K562 (cell line): ENCODE data around the gene NTRK2. TPM values are rescaled to one million over a fixed set of nuclear protein-coding genes. Genes with fewer than 3 reads are reported as not detected.

Experiments
- ATAC-seq: fragments of 200-7000 bp; cut with Tn5 transposase; 3 replicates; pipeline ENCODE4 v1.9.1; 2020; ENCODE audit warnings: moderate library complexity
- BruUV-seq: library from RNA; stranded (reverse); fragments of 400-500 nt; replicated peaks from 2 replicates; lab custom pipeline; 2021; lab: Mats Ljungman, UMichigan
- CTCF ChIA-PET: fragments of 300-600 bp; formaldehyde crosslinking; extraction: SDS; loops from one replicate; lab custom pipeline; 2021; ENCODE audit warnings: low intra/inter-chr PET ratio; lab: Yijun Ruan, JAX
- POLR2A ChIA-PET: fragments of 300-600, 350-650 bp; sonication (Branson Sonifier 250); formaldehyde crosslinking; extraction: SDS; loops from one replicate; lab custom pipeline; 2021; ENCODE audit warnings: antibody characterized with exemption, inconsistent platforms; lab: Yijun Ruan, JAX
- DNase-seq, 4 experiments: peaks; one replicate each; pipeline versions ENCODE4 v3.0.0 to v3.0.0-alpha.2; 2011 to 2018; ENCODE audit warnings: low spot score in 3 of 4, mixed read lengths in 3 of 4; ENCODE audit errors: extremely low read depth in 1 of 4
- FAIRE-seq: peaks from 2 replicates; lab custom pipeline; 2011; peaks lifted over from hg19 to GRCh38; lab: Jason Lieb, UNC
- H2AFZ ChIP-seq: 2 replicates; pipeline ENCODE4 v1.6.0; 2011; ENCODE audit warnings: low read depth, low read length, control low read depth, inconsistent platforms
- H3K27ac ChIP-seq: fragments of 200-600 bp; 3 replicates; pipeline ENCODE4 v1.8.0; 2011; ENCODE audit warnings: low read depth, mild to moderate bottlenecking, control low read depth, inconsistent platforms, low read length, moderate library complexity, mixed read lengths; ENCODE audit errors: extremely low read depth
- H3K27me3 ChIP-seq, 2 experiments: fragments of 300-600 bp in 1 of 2; 2 replicates in 1 of 2; 3 replicates in 1 of 2; pipeline versions ENCODE4 v1.6.0 to v1.8.0; 2011; ENCODE audit warnings: inconsistent platforms in 2 of 2, low read length in 2 of 2, mild to moderate bottlenecking in 1 of 2, mixed read lengths in 1 of 2, moderate library complexity in 1 of 2; ENCODE audit not compliant: control insufficient read depth in 2 of 2, insufficient read depth in 2 of 2
- H3K36me3 ChIP-seq: fragments of 300-600 bp; 3 replicates; pipeline ENCODE4 v1.8.0; 2011; ENCODE audit warnings: mild to moderate bottlenecking, low read length, inconsistent platforms; ENCODE audit not compliant: control insufficient read depth, insufficient read depth
- H3K4me1 ChIP-seq, 2 experiments: fragments of 200-600 bp in 1 of 2; replicated peaks in 1 of 2; 2 replicates in 1 of 2; 3 replicates in 1 of 2; pipeline versions ENCODE4 v1.5.1 to v1.8.0; 2011; ENCODE audit warnings: inconsistent platforms in 2 of 2, low read length in 2 of 2, mild to moderate bottlenecking in 1 of 2, mixed read lengths in 1 of 2, moderate library complexity in 1 of 2; ENCODE audit not compliant: control insufficient read depth in 2 of 2, insufficient read depth in 2 of 2
- H3K4me2 ChIP-seq: 2 replicates; pipeline ENCODE4 v1.6.1; 2011; ENCODE audit warnings: low read length, control low read depth, inconsistent platforms, mixed read lengths; ENCODE audit not compliant: insufficient read depth
- H3K4me3 ChIP-seq: fragments of 200-600 bp; sonication (generic), shearing (Covaris generic); 2 replicates; pipeline ENCODE4 v1.5.1; 2016; ENCODE audit warnings: control low read depth, inconsistent platforms
- H3K79me2 ChIP-seq: fragments of 200-600 bp; 3 replicates; pipeline ENCODE4 v1.8.0; 2011; ENCODE audit warnings: low read length, inconsistent platforms; ENCODE audit not compliant: control insufficient read depth, insufficient read depth
- H3K9ac ChIP-seq, 2 experiments: 2 replicates each; pipeline versions ENCODE4 v1.6.0 to v1.6.1; 2011; ENCODE audit warnings: low read depth in 2 of 2, low read length in 2 of 2, control low read depth in 1 of 2, inconsistent platforms in 1 of 2, mild to moderate bottlenecking in 1 of 2, mixed read lengths in 1 of 2; ENCODE audit not compliant: insufficient read depth in 1 of 2
- H3K9me1 ChIP-seq: one replicate; pipeline ENCODE4 v1.6.0; 2011; ENCODE audit warnings: inconsistent platforms, mild to moderate bottlenecking, low read length, moderate library complexity; ENCODE audit not compliant: control insufficient read depth, insufficient read depth
- H3K9me3 ChIP-seq: replicated peaks from 2 replicates; pipeline ENCODE4 v1.5.1; 2011; ENCODE audit warnings: low read depth, low read length, inconsistent platforms; ENCODE audit not compliant: control insufficient read depth, insufficient read depth
- H4K20me1 ChIP-seq: replicated peaks from 2 replicates; pipeline ENCODE4 v1.6.1; 2011; ENCODE audit warnings: low read length, inconsistent platforms, mixed read lengths; ENCODE audit not compliant: control insufficient read depth, insufficient read depth
- BCL6 ChIP-seq: fragments of 250-450 bp; sonication (Bioruptor Pico); IDR thresholded peaks from 2 replicates; pipeline ENCODE4 v1.4.0; 2020
- CSDE1 ChIP-seq, 2 experiments: fragments of 450-650 bp; IDR thresholded peaks; 2 replicates each; pipeline ENCODE4 v1.6.1; 2016; ENCODE audit warnings: mild to moderate bottlenecking in 1 of 2
- EP400 ChIP-seq: fragments of 450-650 bp; IDR thresholded peaks from 2 replicates; pipeline ENCODE4 v1.6.1; 2017; ENCODE audit warnings: antibody characterized with exemption, mild to moderate bottlenecking, moderate library complexity
- ETS2 ChIP-seq: IDR thresholded peaks from 2 replicates; pipeline ENCODE4 v1.6.1; 2016; ENCODE audit warnings: borderline replicate concordance, missing genetic modification characterization, mild to moderate bottlenecking, moderate library complexity, missing compliant biosample characterization; ENCODE audit not compliant: poor library complexity, severe bottlenecking
- HNRNPLL ChIP-seq: fragments of 200-400 bp; formaldehyde crosslinking; IDR thresholded peaks from 2 replicates; pipeline ENCODE4 v1.6.1; 2017; ENCODE audit warnings: low read length, low read depth, mild to moderate bottlenecking; ENCODE audit not compliant: poor library complexity, severe bottlenecking
- MECOM ChIP-seq: fragments of 250-450 bp; sonication (Bioruptor Pico); IDR thresholded peaks from 2 replicates; pipeline ENCODE4 v1.8.0; 2022; ENCODE audit warnings: inconsistent platforms
- NFIC ChIP-seq: fragments of 450-650 bp; IDR thresholded peaks from 2 replicates; pipeline ENCODE4 v1.6.1; 2017; ENCODE audit warnings: mild to moderate bottlenecking, inconsistent platforms
- NR1H2 ChIP-seq: sonication (generic); formaldehyde crosslinking; IDR thresholded peaks from 2 replicates; pipeline ENCODE4 v1.4.0; 2020; ENCODE audit warnings: mild to moderate bottlenecking, missing genetic modification reagents
- RBM14 ChIP-seq: fragments of 200-400 bp; formaldehyde crosslinking; IDR thresholded peaks from 2 replicates; pipeline ENCODE4 v1.6.1; 2018; ENCODE audit warnings: low read depth, mild to moderate bottlenecking, low read length, moderate library complexity, borderline replicate concordance; ENCODE audit not compliant: insufficient read depth
- SIRT6 ChIP-seq: IDR thresholded peaks from one replicate; pipeline ENCODE4 v1.6.1; 2012; ENCODE audit warnings: low read depth, mild to moderate bottlenecking, control low read depth, inconsistent platforms, low read length, moderate library complexity
- TCF7L2 ChIP-seq: fragments of 150-350 bp; IDR thresholded peaks from 2 replicates; pipeline ENCODE4 v1.6.1; 2016; ENCODE audit warnings: low read depth, mild to moderate bottlenecking, low read length, moderate library complexity
- TCFL5 ChIP-seq: fragments of 250-450 bp; sonication (Bioruptor Pico); conservative IDR thresholded peaks from 2 replicates; pipeline ENCODE4 v1.6.1; 2021; ENCODE audit warnings: mild to moderate bottlenecking, moderate library complexity, matching md5 sums
- ZFPM2 ChIP-seq: fragments of 250-450 bp; sonication (Bioruptor Pico); IDR thresholded peaks from 2 replicates; pipeline ENCODE4 v1.5.1; 2022; ENCODE audit warnings: mild to moderate bottlenecking
- WGBS: fragments of 100-300 bp; shearing (Covaris generic); methylation state at CpG from one replicate; pipeline ENCODE4 v1.1.6; 2016; ENCODE audit warnings: low coverage, mixed read lengths; ENCODE audit not compliant: insufficient coverage; ENCODE audit errors: missing lambda C conversion rate; 5-methylcytosine and 5-hydroxymethylcytosine counted together
- in situ Hi-C: fragments of 300-500 bp; cut with MboI; formaldehyde crosslinking; loops from 4 replicates; pipeline ENCODE4 v1.15.0; 2018; ENCODE audit warnings: inconsistent platforms, mixed read lengths
- intact Hi-C: fragments of 100-400 bp; cut with micrococcal nuclease; formaldehyde crosslinking; loops from 2 replicates; pipeline ENCODE4 v1.14.2; 2022
- polyA plus RNA-seq, 8 experiments: library from polyadenylated mRNA; depleted of rRNA in 4 of 8; stranded (reverse) in 5 of 8; unstranded in 3 of 8; fragments of >200 nt; fragmentation: Nextera tagmentation in 2 of 8; fragmentation: Illumina TruSeq in 1 of 8; extraction: Ambion mirVana in 2 of 8; extraction: Trizol in 1 of 8; gene quantifications; 2 replicates each; pipeline versions ENCODE4 v1.2.1 to v1.2.3, GENCODE V29; 2011 to 2014; ENCODE audit warnings: inconsistent platforms in 1 of 8, missing spikeins in 1 of 8
- total RNA-seq, 7 experiments: library from RNA; depleted of rRNA in 6 of 7; stranded (reverse); fragments of >200 nt in 6 of 7; fragmentation: Illumina TruSeq in 2 of 7; extraction: Trizol in 2 of 7; gene quantifications; 2 replicates each; pipeline versions ENCODE4 v1.2.1 to v1.2.3, GENCODE V29; 2011 to 2021; ENCODE audit warnings: low replicate concordance in 1 of 7
- TF ChIP-seq, protein P1 (sequence below): fragments of 450-650 bp; formaldehyde crosslinking; IDR thresholded peaks from 2 replicates; pipeline ENCODE4 v1.4.0; 2020; ENCODE audit warnings: mild to moderate bottlenecking, moderate library complexity
- TF ChIP-seq, protein P2 (sequence below): sonication (generic); formaldehyde crosslinking; IDR thresholded peaks from 2 replicates; pipeline ENCODE4 v1.8.1; 2023; ENCODE audit warnings: mild to moderate bottlenecking, missing genetic modification reagents

The NTRK2 gene
- total and polyA plus RNA-seq, 9 of the 15 experiments (the other 6 are each of a cell fraction or from before 2014, with no cell fraction given) = not detected

- H3K4me1 ChIP-seq = no peaks in the 10 kb centered on the region
- intact Hi-C loops = no loop called here
- ChIA-PET POLR2A (no interaction called here), CTCF (no interaction called here)
- no peaks in the 10 kb centered on the region for H3K36me3 ChIP-seq
- FAIRE-seq (no peak), ATAC-seq (no peak), DNase-seq (no peak)
- H3K27ac ChIP-seq = no peak overlapping the region
- H3K9me3 ChIP-seq = no peaks in the 10 kb centered on the region
- no peak for TF ChIP-seq ZFPM2
- no peak for TF ChIP-seq EP400
- no peak for TF ChIP-seq ETS2
- TF ChIP-seq BCL6 (CRISPR knock-in tag) = no peak
- TF ChIP-seq TCF7L2 = no peak
- TF ChIP-seq MECOM (CRISPR knock-in tag) = no peak
- no peaks in the 10 kb centered on the region for H3K27me3 ChIP-seq
- H4K20me1 ChIP-seq = no peaks in the 10 kb centered on the region
- H3K4me2 ChIP-seq = no peak overlapping the region
- no peak overlapping the region for H3K4me3 ChIP-seq
- 0% methylated on average over 2 of the region's 2 CpGs for WGBS
- in situ Hi-C loops = no loop called here
- H3K9me1 ChIP-seq = no peaks in the 10 kb centered on the region
- no peak overlapping the region for H3K9ac ChIP-seq
- H3K79me2 ChIP-seq = no peaks in the 10 kb centered on the region
- BruUV-seq = no TSS peak
- H2AFZ ChIP-seq = no peak overlapping the region
Observed at GRCh38 chr9:84759300-84759750, 89.8 kb downstream of the NTRK2 start.

DNA sequence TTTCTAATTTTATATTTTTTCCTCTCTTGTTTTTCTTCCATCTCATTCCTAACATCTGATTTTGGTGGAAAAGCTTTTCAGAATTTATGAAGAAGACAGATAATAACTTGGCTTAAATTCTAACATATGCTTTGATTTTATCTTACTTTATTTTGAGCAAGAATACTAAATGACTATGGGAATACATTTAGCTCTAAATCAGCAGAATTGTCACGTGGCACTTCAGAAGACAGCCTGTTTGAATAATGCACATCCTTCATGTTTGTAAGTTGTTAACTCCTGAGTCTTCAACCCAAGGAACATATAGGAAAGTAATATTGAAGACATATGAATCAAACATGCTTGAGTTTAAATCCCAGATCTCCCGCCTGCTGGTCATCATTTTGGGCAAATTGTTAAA, 90.3 kb downstream of the NTRK2 start:
- POLR2A ChIA-PET = no interaction called here
- H3K9me3 ChIP-seq = no peaks in the 10 kb centered on the region
- TF ChIP-seq SIRT6 (no peak), NFIC (no peak), HNRNPLL (no peak), RBM14 (no peak), TCFL5 (CRISPR knock-in tag) (no peak), CSDE1 (IDR thresholded peaks at IDR 0.05) (no peak), NR1H2 (no peak)
- TF ChIP-seq, protein P1, sequence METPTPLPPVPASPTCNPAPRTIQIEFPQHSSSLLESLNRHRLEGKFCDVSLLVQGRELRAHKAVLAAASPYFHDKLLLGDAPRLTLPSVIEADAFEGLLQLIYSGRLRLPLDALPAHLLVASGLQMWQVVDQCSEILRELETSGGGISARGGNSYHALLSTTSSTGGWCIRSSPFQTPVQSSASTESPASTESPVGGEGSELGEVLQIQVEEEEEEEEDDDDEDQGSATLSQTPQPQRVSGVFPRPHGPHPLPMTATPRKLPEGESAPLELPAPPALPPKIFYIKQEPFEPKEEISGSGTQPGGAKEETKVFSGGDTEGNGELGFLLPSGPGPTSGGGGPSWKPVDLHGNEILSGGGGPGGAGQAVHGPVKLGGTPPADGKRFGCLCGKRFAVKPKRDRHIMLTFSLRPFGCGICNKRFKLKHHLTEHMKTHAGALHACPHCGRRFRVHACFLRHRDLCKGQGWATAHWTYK (CRISPR knock-in tag) = no peak
- TF ChIP-seq, protein P2, sequence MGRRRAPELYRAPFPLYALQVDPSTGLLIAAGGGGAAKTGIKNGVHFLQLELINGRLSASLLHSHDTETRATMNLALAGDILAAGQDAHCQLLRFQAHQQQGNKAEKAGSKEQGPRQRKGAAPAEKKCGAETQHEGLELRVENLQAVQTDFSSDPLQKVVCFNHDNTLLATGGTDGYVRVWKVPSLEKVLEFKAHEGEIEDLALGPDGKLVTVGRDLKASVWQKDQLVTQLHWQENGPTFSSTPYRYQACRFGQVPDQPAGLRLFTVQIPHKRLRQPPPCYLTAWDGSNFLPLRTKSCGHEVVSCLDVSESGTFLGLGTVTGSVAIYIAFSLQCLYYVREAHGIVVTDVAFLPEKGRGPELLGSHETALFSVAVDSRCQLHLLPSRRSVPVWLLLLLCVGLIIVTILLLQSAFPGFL (CRISPR knock-in tag) = no peak
- 0% methylated on average over 2 of the region's 2 CpGs for WGBS
- H3K9ac ChIP-seq = no peak overlapping the region
- no peaks in the 10 kb centered on the region for H3K79me2 ChIP-seq
- CTCF ChIA-PET = no interaction called here
- no peak overlapping the region for H2AFZ ChIP-seq
- no peaks in the 10 kb centered on the region for H3K4me1 ChIP-seq
- no TSS peak for BruUV-seq
- no peaks in the 10 kb centered on the region for H4K20me1 ChIP-seq
- ATAC-seq = no peak
- H3K9me1 ChIP-seq = no peaks in the 10 kb centered on the region
- no peak for FAIRE-seq
- H3K27ac ChIP-seq = no peak overlapping the region
- H3K27me3 ChIP-seq = no peaks in the 10 kb centered on the region
- intact Hi-C loops = no loop called here
- H3K4me2 ChIP-seq = no peak overlapping the region
- no peaks in the 10 kb centered on the region for H3K36me3 ChIP-seq
- no peak for DNase-seq
- H3K4me3 ChIP-seq = no peak overlapping the region
- in situ Hi-C loops = no loop called here
